ENCODE data around the gene CACNA2D1. TPM values are rescaled to one million over a fixed set of nuclear protein-coding genes. Genes with fewer than 3 reads are reported as not detected.

The CACNA2D1 gene
- total RNA-seq, 1 donor from 2014 or later, result 17.2 TPM

DNA sequence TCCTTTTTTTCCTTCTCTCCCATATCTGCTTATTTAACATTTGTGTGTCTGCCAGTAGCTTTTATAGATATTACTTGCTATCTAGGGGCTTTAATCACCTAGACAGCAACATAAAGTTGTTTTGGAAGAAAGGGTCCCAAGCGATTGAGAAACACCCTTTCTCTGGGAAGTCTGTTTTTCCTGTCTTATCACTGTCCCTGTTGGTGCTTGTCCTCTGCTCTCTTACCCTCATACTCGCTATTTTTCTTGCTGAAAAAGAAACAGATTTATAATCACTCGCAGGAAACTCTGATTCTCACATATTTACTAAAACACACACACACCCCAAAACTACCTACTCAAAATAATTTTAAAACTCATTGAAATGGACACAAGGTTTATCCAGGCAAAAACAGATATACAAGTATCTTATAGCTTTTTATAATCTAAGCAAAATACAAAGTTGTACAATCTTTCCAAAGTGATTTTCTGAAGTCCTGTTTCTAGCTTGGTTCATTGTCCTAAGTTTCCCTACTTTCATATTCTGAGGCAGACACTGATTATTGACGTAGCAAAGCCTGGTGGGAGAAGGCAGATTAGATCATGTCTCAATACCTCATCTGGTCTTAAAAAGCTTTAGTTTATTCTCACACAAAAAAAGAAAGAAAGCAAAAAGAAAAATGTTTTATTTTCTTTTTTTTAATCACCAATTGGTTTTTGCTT, 157.3 kb downstream of the CACNA2D1 start:
- DNase-seq (ENCODE audit: low spot score), result no peak

DNA sequence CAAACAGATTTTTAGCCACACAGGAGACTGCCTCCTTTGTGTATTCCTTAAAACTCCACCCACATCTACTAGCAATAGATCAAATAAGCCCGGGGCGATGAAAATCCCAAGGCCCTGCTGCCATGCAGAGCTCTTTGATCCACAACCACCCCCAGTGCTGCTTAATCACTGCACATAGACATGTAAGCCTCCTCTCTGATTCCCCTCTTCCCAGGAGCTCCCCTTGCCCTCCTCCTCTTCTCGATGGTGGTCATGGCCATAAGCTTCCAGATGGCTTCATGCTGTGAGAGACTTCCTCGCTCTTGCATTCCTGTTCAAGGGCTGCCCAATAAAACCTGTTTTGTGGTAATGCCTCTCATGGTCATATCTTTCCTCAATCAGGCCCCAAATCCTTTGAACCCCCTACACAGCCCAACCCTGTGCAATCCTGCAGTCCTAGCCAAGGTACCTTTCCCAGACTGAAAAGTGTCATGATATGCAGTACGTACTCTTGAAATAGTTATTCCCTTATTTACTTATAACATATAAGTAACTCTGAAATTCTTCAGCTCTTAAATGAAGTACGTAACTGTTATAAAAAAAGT, 158.5 kb downstream of the CACNA2D1 start:
- DNase-seq (ENCODE audit: low spot score), result no peak

DNA sequence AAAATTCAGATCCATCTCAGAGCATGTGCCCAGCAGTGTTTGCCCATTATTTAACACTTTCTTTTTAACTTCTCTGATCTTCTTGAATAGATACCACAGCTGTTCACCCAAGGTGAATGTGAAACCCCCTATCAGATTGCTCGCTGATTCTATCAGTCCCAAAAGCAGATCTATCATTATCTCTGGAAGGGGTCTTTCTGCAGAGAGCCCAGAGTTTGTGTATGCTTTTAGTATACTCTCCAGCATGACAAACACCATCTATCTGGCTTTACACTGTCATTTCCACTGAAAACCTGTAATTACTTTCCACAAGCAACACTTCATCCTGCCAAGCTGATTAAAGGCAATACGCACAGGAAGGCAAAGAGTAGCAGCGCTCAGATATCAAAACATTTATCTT, 168.2 kb downstream of the CACNA2D1 start:
- DNase-seq (ENCODE audit: low spot score), result no peak

DNA sequence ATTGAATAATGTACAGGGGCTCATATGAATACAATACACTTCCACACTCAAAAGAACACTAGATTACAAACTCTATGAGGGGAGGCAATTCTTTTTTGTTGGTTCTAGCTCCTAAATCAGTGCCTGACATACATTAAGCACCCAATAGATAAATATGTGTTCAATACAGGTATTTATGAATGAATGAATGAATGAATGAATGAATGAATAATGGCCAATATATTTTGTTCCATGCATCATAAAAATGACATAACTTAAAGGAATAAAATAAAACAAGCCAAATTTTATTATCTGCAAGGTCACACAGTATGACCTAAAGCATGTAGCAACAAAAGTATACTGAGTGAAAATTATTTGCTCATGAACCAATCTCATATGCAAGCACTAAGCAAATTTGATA, 168.9 kb downstream of the CACNA2D1 start:
- no peak for DNase-seq (ENCODE audit: low spot score)

DNA sequence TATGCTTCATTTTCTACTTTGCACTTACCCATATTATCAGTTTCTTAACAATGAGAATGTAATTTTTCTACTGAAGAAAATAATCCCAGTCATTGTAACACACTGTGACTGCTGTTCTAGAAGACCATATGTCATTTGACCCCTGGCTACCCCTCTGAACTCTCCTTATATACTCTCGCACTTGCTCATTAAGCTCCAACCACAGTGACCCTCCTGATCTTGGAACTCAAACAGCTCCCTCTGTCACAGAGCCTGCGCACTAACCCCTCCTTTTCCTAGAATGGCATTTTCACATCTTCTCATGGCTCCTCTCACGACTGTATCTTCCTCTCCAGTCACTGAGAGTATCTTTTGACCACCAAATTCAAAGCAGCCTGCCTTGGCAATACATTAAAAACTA, 169.7 kb downstream of the CACNA2D1 start:
- no peak for DNase-seq (ENCODE audit: low spot score)

DNA sequence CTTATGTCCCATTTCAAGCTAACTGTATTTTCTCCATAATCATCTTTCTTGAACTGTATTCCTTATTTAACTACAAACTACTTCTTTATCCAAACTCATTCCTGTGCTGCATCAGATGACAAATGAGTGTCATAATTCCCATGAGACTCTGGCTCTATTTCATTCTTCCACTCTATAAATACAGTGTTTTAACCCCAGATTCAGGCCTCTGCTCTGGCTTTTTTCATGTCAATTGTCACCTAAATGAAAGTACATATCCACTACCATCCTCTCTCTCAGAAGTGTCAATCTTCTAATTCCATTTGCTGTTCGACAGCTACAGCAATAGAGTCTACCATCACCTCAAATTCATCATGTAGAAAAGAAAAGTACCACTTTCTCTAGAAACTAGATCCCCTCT, 172.7 kb downstream of the CACNA2D1 start:
- DNase-seq (ENCODE audit: low spot score), result no peak

DNA sequence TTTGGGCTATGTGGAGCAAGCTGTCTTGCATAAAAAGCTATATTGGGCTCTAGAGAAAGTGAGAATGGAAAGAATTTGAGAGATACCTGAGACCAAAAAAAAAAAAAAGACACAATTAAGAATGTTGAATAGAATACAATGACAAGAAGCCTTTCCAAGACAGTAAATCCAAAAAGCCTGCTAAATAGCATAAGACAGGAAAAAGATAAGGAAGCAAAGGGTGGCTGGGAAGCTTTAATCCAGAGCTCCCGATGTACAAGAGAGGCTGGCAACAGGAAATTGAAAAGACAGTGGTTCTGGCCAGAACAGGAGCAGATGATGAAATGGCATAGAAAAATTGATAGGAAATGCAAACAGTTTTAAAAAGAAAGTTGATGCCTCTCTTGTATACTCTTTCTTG, 174.9 kb downstream of the CACNA2D1 start:
- no peak for DNase-seq (ENCODE audit: low spot score)

DNA sequence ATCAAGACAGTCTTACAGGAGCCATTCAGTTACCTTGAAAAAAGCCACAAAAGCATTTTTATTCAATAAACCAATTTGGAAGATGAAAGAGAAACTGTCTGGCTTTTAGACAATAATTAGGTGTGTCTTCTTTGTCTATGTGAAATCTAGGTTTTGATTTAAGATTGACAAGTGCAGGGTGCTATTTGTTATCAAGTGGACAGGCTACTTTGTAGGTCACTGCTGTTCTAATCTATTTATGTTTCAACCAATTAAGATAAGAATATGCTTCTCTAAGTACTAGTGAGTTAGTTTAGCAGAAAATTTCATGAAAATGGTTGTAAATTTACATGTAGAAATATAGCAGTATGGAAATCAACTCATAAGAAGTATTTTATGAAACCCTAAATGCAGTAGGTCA, 177.5 kb downstream of the CACNA2D1 start:
- DNase-seq (ENCODE audit: low spot score), result no peak

DNA sequence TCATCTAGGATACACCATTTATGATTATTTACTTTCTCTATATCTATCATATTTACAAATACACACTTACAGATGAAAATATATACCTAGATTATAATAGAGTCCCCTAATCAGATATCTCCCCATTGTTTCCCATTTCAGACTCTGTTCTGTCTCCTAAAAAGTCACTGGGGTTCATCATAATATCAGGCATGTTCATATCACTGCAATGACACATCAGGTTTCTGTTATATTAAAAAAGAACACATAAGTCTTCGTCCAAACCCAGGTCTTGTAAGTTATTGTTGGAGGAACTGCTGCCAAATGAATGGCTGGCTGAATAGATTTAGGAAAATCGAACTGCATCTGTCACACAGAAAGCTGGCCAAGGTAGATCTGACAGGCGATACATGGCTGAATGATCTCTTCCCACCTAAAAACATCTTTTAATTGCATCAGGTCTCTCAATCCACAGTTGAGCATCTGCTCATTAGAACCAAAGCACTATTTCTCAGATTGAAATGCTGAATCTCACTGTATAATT, 178.7 kb downstream of the CACNA2D1 start:
- no peak for DNase-seq (ENCODE audit: low spot score)

DNA sequence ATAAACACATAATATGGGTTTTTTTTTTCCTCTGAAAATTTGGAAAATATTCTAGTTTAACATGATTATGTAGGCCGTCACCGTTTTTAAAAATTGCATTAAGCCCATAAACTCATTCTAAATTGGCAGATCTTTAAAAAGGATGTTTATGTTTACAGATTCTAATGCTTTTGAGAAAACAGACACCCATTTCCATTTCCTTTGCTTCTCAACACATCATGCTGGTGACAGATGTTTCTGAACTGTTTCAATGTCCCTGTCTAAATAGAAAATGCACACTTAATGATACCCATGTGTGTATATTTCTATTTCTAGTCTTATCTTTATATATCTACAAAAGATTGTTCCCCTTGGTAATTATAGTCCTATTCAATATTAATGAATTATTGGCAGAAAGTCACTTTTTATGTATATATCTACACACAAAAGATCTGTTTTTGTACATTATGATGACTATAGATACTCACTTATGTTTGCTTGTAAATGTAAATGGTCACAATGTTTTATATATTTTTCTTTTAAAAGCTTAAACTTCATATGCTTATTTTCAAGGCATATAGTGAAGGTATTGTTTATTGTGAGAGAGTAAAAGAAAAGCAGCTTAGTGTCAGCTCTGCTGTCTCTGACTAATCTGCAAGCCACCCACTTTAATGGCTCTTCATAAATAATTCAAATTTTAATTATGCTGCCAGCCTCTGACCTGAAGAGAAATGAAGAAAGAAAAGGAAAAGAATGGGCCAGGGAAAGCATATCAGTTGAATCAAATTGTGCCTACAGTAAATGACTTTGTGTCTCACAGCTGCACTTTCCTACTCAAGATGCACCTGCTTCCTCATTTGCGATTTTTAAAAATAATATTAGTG, 179.4 kb downstream of the CACNA2D1 start:
- DNase-seq (ENCODE audit: low spot score), result no peak

DNA sequence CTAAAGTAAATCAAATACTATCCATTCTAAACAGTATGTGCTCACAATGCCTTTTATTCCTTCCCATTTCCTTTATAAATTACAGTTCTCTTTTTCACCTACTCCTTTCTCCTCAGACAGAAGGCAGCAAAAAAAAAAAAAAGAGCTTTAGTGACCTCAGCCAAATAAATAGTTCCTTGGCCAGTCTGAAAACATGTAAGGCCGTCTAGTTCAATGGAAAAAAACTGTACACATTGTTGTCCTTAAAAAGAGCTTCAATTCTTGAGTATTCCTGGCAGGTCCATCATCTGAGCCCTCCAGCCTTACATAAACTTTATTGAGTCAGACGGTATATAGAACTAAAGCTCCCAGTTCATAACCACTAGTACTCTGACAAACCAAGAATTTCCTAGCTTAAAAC, 185.4 kb downstream of the CACNA2D1 start:
- DNase-seq (ENCODE audit: low spot score), result no peak

DNA sequence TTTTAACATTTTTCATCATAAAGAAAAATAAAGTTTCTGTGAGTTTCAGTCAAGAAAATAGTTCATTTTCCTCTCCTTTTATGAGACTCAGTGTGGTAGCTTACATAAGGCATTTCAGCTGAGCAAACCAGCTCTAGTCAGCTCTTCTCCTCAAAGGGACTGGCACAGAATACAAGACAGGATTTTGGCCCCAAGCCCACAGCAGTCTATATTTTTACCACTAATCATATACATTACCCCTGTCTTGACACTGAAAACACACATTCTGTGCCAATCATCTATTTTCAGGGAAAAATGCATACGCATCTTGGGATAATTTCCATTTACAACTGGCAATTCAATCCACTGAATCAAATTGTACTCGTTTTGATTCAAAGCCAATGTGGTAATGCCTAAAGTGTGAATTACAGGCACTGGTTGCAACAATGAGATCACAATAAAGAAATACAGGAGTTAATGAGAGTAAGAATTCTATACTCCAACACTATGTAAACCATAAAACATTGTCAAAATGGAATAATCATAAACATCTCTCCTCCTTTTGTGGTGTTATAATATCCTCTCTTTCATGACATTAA, 186.4 kb downstream of the CACNA2D1 start:
- no peak for DNase-seq (ENCODE audit: low spot score)

DNA sequence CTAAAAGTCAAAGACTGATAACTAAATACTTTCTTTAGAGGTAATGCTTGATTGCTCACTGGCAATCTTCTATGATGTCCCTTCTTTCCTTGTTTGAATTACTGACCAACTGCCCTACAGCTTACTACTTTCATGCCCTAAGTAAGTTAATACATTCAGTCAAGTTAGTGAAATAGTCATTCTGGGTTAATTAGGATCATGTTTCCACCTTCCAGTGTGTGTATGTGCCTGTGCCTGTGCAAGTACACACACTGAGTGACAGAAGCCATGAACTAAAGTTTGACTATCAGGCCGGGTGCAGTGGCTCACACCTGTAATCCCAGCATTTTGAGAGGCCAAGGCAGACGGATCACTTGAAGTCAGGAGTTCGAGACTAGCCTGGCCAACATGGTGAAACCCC, 187.9 kb downstream of the CACNA2D1 start:
- DNase-seq (ENCODE audit: low spot score), result no peak

DNA sequence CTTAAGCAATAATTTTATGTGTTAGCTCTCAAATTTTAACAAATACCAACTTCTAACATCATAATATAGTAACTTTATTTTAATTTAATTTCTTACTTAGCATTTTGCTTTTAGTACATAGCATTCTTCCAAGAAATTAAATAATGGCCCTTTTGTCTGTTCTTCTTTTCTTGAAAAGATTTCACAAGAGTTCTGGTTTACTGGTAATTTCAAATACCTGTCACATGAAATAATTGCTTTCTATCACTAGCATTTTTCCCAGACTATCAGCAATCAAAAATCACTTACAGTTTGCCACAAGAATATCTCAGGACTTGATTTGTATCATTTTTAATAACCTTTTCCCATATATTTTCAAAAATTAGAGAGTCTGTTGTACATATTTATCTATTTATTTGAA, 193.0 kb downstream of the CACNA2D1 start:
- no peak for DNase-seq (ENCODE audit: low spot score)

DNA sequence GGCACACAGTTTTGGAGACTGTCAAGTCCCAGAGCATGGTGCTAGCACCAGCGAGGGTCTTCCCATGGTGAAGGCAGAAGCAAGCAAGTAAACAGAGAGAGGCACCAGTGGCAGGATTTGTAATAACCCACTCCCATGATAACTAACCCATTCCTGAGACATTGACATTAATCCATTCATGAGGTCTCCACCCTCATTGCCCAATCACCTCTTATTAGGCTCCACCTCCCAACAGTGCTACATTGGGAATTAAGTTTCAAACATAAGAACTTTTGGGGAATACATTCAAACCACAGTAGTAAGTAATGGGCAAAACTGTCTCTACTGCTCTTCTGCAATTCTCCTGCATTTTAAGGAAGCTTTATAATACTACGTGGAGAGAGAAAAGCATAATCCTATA, 193.6 kb downstream of the CACNA2D1 start:
- DNase-seq (ENCODE audit: low spot score), result no peak

DNA sequence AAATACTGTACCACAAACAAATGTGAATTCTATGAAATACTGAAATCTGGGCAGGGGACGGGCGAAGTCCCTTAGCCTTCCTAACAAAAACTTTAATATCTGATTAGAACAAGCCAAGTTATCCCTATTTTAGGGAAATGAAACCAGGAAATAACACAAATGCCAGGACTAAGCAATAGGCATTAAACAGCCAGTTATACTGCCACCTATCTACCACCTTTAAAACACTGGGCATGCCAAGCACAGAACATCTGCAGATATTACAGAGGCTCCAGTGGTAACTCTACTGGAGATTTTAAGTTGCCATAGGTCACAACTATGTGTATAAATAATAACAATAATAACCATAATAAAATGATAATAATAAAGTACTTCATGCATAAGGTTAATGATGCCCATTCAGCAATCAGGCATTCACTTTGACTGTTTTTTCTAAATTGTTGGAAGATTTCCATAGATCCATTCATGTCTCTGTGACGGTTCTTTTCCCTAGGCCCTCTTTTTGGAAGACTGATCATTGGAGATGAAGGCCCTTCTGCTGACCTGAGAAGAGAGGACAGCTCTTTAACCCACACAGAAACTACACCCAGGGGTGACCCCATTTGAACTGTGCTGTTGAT, 195.7 kb downstream of the CACNA2D1 start:
- DNase-seq (ENCODE audit: low spot score), result no peak

DNA sequence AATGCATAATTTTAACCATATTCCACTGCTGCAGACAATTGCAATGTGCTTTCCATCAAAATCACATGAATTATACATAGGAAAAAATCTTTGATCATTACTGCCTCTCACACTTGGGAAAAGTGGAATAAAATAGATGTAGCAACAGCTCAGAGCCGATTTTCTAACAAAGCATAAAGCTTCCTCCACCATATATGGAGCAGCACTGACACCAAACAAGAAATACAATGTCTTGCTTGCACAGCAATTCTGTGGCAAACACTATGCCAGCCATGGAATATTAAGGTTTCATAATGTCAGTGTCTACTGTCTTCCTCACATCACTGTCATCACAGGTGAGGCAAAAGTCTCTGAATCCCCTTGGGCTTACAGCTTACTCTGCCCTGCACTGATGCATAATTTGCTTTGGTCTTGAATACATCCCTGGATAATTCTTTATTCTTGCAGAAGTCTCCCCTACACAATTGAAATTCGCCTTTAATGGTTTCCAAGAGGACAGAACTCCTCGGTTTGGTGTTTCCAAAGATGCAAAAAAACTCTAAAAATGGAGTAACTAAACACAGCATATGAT, 198.5 kb downstream of the CACNA2D1 start:
- DNase-seq (ENCODE audit: low spot score), result no peak

DNA sequence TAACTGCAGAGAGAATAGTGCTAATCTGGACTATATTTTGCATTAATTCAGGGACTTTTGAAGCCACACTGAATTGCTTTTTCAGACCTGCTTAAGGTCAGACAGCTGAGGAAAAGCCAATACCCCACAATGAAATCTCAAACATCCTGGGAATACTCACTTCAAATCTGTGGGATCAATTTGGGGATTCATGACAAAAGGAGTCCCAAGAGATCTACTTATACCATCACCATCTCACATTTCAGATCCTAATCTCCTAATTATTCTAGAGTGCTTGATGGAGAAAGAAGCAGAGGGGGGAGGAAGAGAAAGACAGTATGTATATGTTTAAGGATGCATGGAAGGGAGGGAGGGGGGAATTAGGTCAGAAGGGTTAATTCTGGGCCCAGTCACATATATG, 202.2 kb downstream of the CACNA2D1 start:
- no peak for DNase-seq (ENCODE audit: low spot score)

DNA sequence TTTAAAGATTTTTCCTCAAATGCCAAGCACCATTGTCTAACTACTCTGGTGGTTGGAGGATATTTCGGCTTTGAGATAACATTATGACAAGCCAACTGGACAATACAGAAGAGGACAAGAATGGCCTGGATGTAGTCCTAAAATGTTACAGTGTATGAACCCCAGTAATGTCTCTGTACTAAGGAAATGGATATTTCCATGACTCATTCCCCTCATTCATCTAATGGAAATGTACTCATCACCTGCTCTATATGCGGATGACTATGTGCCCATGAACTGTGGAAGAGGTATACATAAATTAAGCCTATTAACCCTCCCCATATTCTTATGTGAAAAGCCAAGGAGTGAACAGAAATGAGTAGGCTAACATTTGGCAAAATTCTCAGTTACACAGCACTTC, 207.9 kb downstream of the CACNA2D1 start:
- no peak for DNase-seq (ENCODE audit: low spot score)

DNA sequence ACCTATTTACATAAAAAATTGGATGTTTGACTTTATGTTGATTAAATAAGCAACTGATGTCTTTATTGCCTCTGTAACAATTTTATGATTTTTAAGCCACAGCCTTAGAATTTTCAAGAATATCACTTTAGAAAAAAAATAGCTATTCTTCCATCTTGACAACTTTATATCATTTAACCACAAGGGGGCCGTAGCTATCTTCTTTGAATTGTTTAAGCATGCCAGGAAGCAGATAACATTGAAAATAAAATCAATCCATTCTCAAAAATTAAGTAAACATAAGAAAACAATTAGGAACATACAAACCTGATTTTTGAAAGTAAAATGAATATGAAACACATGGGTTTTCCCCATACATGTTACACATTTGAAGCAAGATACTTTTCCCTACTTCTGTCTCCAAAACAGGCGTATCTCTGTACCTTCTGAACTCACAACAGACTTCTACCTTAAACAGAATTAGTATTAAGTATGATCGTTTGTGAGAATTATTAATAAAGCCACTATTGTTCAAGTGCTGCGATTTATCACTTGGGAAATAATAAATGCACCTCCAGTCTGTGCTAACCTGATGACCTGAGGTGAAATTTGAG, 209.0 kb downstream of the CACNA2D1 start:
- no peak for DNase-seq (ENCODE audit: low spot score)

All from mucosa of gallbladder (tissue), 1 donor.